ENCODE data around the gene TBC1D7.

TBC1D7 gene

GRCh38 chr6:13263669-13264068 is 64.7 kb downstream of the TBC1D7 start:
- no peak for DNase-seq

- DNase-seq, result no peak
These were observed 65.8 kb downstream of the TBC1D7 start for GRCh38 chr6:13262302-13263230.

DNA sequence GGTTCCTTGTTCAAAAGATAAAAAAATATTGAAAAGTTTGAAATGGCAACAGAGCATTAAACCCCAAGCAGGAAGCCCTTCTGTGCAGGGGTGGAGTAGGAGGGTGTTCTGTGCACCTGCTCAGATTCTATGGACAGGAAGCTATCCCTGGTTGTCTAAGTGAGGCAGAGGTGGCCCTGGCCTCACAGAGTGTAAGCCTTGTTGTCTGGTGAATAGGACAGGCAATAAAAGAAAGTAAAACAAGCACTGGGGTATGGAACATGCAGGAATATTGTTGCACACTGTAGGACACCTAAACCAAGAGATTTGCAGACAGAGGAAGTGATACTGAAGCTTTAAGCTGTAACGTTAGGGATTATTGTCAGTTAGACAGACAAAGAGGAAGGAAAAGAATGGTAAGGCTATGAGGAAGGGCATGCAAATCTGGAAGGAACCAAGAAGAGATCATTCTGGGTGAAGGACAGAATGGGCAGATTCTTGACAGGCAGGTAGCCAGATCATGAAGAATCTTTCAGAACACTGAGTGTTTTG is 66.8 kb downstream of the TBC1D7 start:
- no peak for DNase-seq

- no peak for DNase-seq
These were observed 67.5 kb downstream of the TBC1D7 start for GRCh38 chr6:13260831-13261230.

DNA sequence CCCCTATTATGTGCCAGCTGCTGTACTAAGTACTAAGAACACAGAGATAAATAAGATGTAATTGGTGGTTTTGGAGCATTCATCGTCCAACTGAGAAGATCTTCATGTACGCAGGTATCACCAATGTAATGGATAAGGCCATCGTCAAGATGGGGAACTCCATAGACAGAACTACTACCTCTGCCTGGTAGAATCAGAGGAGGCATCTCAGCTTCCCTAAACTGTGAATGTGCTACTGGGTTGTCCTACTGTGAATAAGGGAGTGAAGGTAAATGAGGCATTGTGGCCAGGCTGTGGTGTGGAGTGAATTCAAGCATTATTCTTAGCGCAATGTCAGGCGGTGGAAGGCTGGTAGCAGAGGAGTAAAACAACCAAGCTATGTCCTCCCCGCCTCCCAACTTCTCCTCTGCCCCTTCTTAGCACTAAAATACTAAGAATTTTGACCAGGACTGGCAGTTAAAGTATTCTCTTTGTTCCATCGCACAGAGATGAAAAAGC is 68.2 kb downstream of the TBC1D7 start:
- DNase-seq, result no peak

DNA sequence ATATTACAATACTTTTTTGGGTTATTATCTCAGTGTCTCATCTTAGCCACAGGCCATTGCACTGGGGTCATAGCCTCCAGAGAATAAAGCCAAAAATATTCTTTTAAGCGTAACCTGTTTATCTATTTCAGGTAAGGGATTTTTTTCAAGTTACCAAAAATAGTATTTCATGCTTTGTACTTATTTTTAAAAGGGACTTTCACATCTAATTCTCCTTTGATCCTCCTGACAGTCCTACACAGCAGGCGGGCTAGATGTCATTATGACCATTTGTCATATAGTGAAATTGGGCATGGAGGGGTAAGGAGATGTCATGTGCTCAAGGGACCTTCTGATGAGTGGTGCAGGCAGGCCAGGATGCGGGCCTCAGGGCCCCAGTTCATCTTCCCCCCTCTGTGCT is 68.9 kb downstream of the TBC1D7 start:
- DNase-seq, result no peak

DNA sequence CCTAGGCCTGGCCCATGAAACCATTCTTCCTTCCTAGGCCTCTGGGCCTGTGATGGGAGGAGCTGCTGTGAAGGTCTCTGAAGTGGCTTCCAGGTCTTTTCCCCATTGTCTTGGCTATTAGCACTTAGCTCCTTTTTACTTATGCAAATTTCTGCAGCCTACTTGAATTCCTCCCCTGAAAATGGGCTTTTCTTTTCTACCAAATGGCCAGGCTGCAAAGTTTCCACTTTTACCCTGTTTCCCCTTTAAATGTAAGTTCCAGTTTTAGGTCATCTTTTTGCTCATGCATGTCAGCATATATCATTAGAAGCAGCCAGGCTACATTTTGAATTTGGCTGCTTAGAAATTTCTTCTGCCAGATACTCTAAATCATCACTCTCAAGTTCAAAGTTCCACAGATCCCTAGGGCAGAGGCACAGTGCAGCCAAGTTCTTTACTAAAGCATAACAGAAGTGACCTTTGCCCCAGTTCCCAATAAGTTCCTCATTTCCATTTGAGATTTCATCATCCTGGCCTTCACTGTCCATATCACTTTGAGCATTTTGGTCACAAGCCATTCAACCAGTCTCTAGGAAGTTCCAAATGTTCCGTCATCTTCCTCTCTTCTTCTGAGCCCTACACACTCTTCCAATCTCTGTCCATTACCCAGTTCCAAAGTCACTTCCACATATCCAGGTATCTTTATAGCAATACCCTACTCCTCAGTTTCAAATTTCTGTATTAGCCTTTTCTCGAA is 71.9 kb downstream of the TBC1D7 start:
- no peak for DNase-seq
